Non-pigmented ciliary epithelial cell (primary cell): ENCODE results near the gene RALA.

Experiments used
- DNase-seq: peaks from one replicate; pipeline ENCODE4 v3.0.0-alpha.2; 2010; ENCODE audit warnings: low read depth

The RALA gene

GRCh38 chr7:39623047-39623731 is at the start of gene RALA:
RALA (plus strand) TSS chr7:39623572; CDS start chr7:39686668, 63,096 bp downstream.
- peak; percentile 64 for DNase-seq

GRCh38 chr7:39574673-39575349 is 48.6 kb upstream of the RALA start:
- no peak for DNase-seq

- no peak for DNase-seq
These were observed 46.0 kb upstream of the RALA start for GRCh38 chr7:39577229-39577874.

GRCh38 chr7:39580149-39580874 is 43.1 kb upstream of the RALA start:
- peak; percentile 86 for DNase-seq

- DNase-seq, result no peak
These were observed 40.8 kb upstream of the RALA start for GRCh38 chr7:39582536-39582935.

GRCh38 chr7:39583539-39583938 is 39.8 kb upstream of the RALA start:
- DNase-seq, result no peak

- DNase-seq, result no peak
These were observed 36.0 kb upstream of the RALA start for GRCh38 chr7:39587393-39587792.

GRCh38 chr7:39588416-39588815 is 35.0 kb upstream of the RALA start:
- no peak for DNase-seq

GRCh38 chr7:39589323-39590111 is 33.9 kb upstream of the RALA start:
- DNase-seq, result peak; percentile 87

- no peak for DNase-seq
These were observed 30.8 kb upstream of the RALA start for GRCh38 chr7:39592586-39592985.

- no peak for DNase-seq
These were observed 28.3 kb upstream of the RALA start for GRCh38 chr7:39594988-39595620.

- DNase-seq, result no peak
These were observed 21.0 kb upstream of the RALA start for GRCh38 chr7:39602351-39602750.

- DNase-seq, result no peak
These were observed 19.4 kb upstream of the RALA start for GRCh38 chr7:39603924-39604323.

- DNase-seq, result no peak
These were observed 18.3 kb upstream of the RALA start for GRCh38 chr7:39605087-39605486.

- no peak for DNase-seq
These were observed 17.0 kb upstream of the RALA start for GRCh38 chr7:39606352-39606751.

GRCh38 chr7:39606941-39607340 is 16.4 kb upstream of the RALA start:
- no peak for DNase-seq

GRCh38 chr7:39607865-39608264 is 15.5 kb upstream of the RALA start:
- DNase-seq, result no peak

GRCh38 chr7:39608278-39608677 is 15.1 kb upstream of the RALA start:
- DNase-seq, result no peak

- DNase-seq, result no peak
These were observed 14.0 kb upstream of the RALA start for GRCh38 chr7:39609113-39609934.

- no peak for DNase-seq
These were observed 13.5 kb upstream of the RALA start for GRCh38 chr7:39609935-39610263.

- DNase-seq, result peak; percentile 44
These were observed 9.8 kb upstream of the RALA start for GRCh38 chr7:39613577-39613976.
